Panc1 (cell line): Measurements from ENCODE around the gene RAI1. TPM values are rescaled to one million over a fixed set of nuclear protein-coding genes. Genes with fewer than 3 reads are reported as not detected.

Source experiments
- ATAC-seq: fragments of 200-7000 bp; cut with Tn5 transposase; 2 replicates; pipeline ENCODE4 v1.9.1; 2020; ENCODE audit warnings: mild to moderate bottlenecking, moderate library complexity
- BruUV-seq: library from RNA; stranded (reverse); fragments of 400-500 nt; replicated peaks from 2 replicates; lab custom pipeline; 2021; lab: Mats Ljungman, UMichigan
- CTCF ChIA-PET: fragments of 300-600 bp; sonication (Branson Sonifier 250); formaldehyde crosslinking; loops from one replicate; lab custom pipeline; 2022; ENCODE audit warnings: antibody characterized with exemption; lab: Charles Lee
- POLR2A ChIA-PET: fragments of 300-600 bp; sonication (Branson Sonifier 250); formaldehyde crosslinking; loops from one replicate; lab custom pipeline; 2022; ENCODE audit warnings: antibody characterized with exemption; lab: Charles Lee
- DNase-seq: peaks from one replicate; pipeline ENCODE4 v3.0.0-alpha.2; 2010; ENCODE audit warnings: low read depth, low spot score
- H3K27ac ChIP-seq: 2 replicates; pipeline ENCODE4 v1.5.1; 2011; ENCODE audit warnings: mild to moderate bottlenecking, low read length, inconsistent platforms
- H3K27me3 ChIP-seq: fragments of 200-500 bp; sonication (Bioruptor generic); 2 replicates; pipeline ENCODE4 v1.6.0; 2014; ENCODE audit warnings: low read length, inconsistent platforms; ENCODE audit not compliant: control insufficient read depth, insufficient read depth
- H3K36me3 ChIP-seq: fragments of 200-500 bp; sonication (Bioruptor generic); 2 replicates; pipeline ENCODE4 v1.5.1; 2014; ENCODE audit warnings: inconsistent platforms, mild to moderate bottlenecking, low read length, moderate library complexity; ENCODE audit not compliant: control insufficient read depth, insufficient read depth
- H3K4me1 ChIP-seq: 2 replicates; pipeline ENCODE4 v1.5.1; 2011; ENCODE audit warnings: inconsistent platforms, mild to moderate bottlenecking, low read length, moderate library complexity; ENCODE audit not compliant: control insufficient read depth, insufficient read depth
- H3K4me3 ChIP-seq, 2 experiments: 2 replicates each; pipeline ENCODE4 v1.5.1; 2011 to 2012; ENCODE audit warnings: low read depth in 2 of 2, low read length in 2 of 2, mild to moderate bottlenecking in 2 of 2, inconsistent platforms in 1 of 2, moderate library complexity in 1 of 2
- H3K9me3 ChIP-seq: fragments of 200-500 bp; sonication (Bioruptor generic); 2 replicates; pipeline ENCODE4 v1.5.1; 2014; ENCODE audit warnings: low read depth, mild to moderate bottlenecking, inconsistent platforms, low read length, moderate library complexity; ENCODE audit not compliant: control insufficient read depth, insufficient read depth
- POLR2AphosphoS5 ChIP-seq: IDR thresholded peaks from 2 replicates; pipeline ENCODE4 v1.6.1; 2012; ENCODE audit warnings: mild to moderate bottlenecking, low read depth, low read length, moderate library complexity
- SIN3A ChIP-seq: IDR thresholded peaks from 2 replicates; pipeline ENCODE4 v1.6.1; 2012; ENCODE audit warnings: low read depth, mild to moderate bottlenecking, low read length, moderate library complexity, borderline replicate concordance; ENCODE audit not compliant: insufficient read depth
- TCF7L2 ChIP-seq: IDR thresholded peaks from 2 replicates; pipeline ENCODE4 v1.6.1; 2011; ENCODE audit warnings: mild to moderate bottlenecking, low read depth, low read length, inconsistent platforms
- in situ Hi-C: cut with HindIII; loops from 2 replicates; pipeline ENCODE4 v1.10.0; 2016; ENCODE audit warnings: low sequenced_read_pairs, low pct_unique_long_range_greater_than_20kb
- intact Hi-C: fragments of 100-400 bp; cut with micrococcal nuclease; formaldehyde crosslinking; loops from one replicate; pipeline ENCODE4 v1.10.0; 2022; ENCODE audit not compliant: unreplicated experiment
- total RNA-seq: library from RNA; stranded (reverse); gene quantifications from one replicate; pipeline ENCODE4 v1.2.1, GENCODE V29; 2021; ENCODE audit not compliant: unreplicated experiment
- TF ChIP-seq, protein P1 (sequence below): fragments of 450-650 bp; IDR thresholded peaks from 2 replicates; pipeline ENCODE4 v1.5.1; 2017; ENCODE audit warnings: mild to moderate bottlenecking
- TF ChIP-seq, protein P2 (sequence below), 2 experiments: IDR thresholded peaks; 2 replicates each; pipeline ENCODE4 v1.6.1; 2011 to 2012; ENCODE audit warnings: low read depth in 2 of 2, control low read depth in 1 of 2, low read length in 1 of 2, mild to moderate bottlenecking in 1 of 2, moderate library complexity in 1 of 2; ENCODE audit not compliant: insufficient read depth in 1 of 2

The RAI1 gene
- total RNA-seq, 1 experiment from 2014 or later: 51.0 TPM

- Histone ChIP-seq H3K36me3 (no peaks in the 10 kb centered on the region), H3K27ac (no peak overlapping the region), H3K4me1 (no peaks in the 10 kb centered on the region), H3K4me3 (no peak overlapping the region), H3K27me3 (no peaks in the 10 kb centered on the region), H3K9me3 (peaks cover 7% of the 10 kb centered on the region; the same call in 1 of the 2 replicates)
- ChIA-PET CTCF (no interaction called here), POLR2A (no interaction called here)
- TF ChIP-seq, protein P1, sequence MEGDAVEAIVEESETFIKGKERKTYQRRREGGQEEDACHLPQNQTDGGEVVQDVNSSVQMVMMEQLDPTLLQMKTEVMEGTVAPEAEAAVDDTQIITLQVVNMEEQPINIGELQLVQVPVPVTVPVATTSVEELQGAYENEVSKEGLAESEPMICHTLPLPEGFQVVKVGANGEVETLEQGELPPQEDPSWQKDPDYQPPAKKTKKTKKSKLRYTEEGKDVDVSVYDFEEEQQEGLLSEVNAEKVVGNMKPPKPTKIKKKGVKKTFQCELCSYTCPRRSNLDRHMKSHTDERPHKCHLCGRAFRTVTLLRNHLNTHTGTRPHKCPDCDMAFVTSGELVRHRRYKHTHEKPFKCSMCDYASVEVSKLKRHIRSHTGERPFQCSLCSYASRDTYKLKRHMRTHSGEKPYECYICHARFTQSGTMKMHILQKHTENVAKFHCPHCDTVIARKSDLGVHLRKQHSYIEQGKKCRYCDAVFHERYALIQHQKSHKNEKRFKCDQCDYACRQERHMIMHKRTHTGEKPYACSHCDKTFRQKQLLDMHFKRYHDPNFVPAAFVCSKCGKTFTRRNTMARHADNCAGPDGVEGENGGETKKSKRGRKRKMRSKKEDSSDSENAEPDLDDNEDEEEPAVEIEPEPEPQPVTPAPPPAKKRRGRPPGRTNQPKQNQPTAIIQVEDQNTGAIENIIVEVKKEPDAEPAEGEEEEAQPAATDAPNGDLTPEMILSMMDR: no peak
- TF ChIP-seq TCF7L2 (no peak), POLR2AphosphoS5 (no peak), SIN3A (no peak)
- TF ChIP-seq, protein P2, sequence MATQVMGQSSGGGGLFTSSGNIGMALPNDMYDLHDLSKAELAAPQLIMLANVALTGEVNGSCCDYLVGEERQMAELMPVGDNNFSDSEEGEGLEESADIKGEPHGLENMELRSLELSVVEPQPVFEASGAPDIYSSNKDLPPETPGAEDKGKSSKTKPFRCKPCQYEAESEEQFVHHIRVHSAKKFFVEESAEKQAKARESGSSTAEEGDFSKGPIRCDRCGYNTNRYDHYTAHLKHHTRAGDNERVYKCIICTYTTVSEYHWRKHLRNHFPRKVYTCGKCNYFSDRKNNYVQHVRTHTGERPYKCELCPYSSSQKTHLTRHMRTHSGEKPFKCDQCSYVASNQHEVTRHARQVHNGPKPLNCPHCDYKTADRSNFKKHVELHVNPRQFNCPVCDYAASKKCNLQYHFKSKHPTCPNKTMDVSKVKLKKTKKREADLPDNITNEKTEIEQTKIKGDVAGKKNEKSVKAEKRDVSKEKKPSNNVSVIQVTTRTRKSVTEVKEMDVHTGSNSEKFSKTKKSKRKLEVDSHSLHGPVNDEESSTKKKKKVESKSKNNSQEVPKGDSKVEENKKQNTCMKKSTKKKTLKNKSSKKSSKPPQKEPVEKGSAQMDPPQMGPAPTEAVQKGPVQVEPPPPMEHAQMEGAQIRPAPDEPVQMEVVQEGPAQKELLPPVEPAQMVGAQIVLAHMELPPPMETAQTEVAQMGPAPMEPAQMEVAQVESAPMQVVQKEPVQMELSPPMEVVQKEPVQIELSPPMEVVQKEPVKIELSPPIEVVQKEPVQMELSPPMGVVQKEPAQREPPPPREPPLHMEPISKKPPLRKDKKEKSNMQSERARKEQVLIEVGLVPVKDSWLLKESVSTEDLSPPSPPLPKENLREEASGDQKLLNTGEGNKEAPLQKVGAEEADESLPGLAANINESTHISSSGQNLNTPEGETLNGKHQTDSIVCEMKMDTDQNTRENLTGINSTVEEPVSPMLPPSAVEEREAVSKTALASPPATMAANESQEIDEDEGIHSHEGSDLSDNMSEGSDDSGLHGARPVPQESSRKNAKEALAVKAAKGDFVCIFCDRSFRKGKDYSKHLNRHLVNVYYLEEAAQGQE (IDR thresholded peaks at IDR 0.05; ENCODE audit: insufficient read depth in 1 of 2, low read depth in 2 of 2, low read length in 1 of 2): no peak
- in situ Hi-C loops: no loop called here
- DNase-seq (no peak), ATAC-seq (no peak)
- intact Hi-C loops: no loop called here
- BruUV-seq: no TSS peak
These were observed 21.9 kb upstream of the RAI1 start for GRCh38 chr17:17659340-17659739.

GRCh38 chr17:17661134-17661533 is 20.1 kb upstream of the RAI1 start:
- no TSS peak for BruUV-seq
- Histone ChIP-seq H3K4me1 (no peaks in the 10 kb centered on the region), H3K36me3 (no peaks in the 10 kb centered on the region), H3K27me3 (no peaks in the 10 kb centered on the region), H3K27ac (no peak overlapping the region), H3K4me3 (no peak overlapping the region), H3K9me3 (peaks cover 7% of the 10 kb centered on the region; the same call in 1 of the 2 replicates)
- in situ Hi-C loops: no loop called here
- ATAC-seq (no peak), DNase-seq (no peak)
- ChIA-PET POLR2A (no interaction called here), CTCF (interaction anchor here (0.7 kb wide), 1 partner anchor 31 kb away, joined by 4 read pairs; no protein-coding TSS in a partner anchor)
- intact Hi-C loops: no loop called here
- no peak for TF ChIP-seq POLR2AphosphoS5

DNA sequence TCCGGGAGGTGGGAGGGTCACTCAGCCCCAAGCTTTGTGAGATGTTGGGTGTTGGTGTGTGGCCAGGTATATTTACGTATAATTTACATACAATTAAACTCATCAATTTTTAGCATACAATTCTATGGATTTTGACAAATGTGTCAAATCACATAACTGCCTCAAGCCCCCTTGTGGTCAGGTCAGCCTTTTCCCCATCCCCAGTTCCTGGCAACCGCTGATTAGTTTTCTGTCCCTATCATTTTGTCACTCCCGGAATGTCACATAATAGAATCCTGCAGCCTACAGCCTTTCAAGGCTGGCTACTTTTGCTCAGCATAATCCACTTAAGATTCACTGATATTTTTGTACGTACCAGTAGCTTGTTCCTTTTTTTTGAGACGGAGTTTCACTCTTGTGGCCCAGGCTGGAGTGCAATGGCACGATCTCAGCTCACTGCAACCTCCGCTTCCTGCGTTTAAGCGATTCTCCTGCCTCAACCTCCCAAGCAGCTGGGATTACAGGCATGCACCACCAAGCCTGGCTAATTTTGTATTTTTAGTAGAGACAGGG is 19.3 kb upstream of the RAI1 start:
- POLR2A ChIA-PET: no interaction called here

More for the DNA sequence above, 19.3 kb upstream of the RAI1 start:
- ATAC-seq: no peak
- Histone ChIP-seq H3K27ac (no peak overlapping the region), H3K27me3 (no peaks in the 10 kb centered on the region), H3K36me3 (no peaks in the 10 kb centered on the region), H3K4me3 (no peak overlapping the region), H3K9me3 (peaks cover 7% of the 10 kb centered on the region; the same call in 1 of the 2 replicates), H3K4me1 (no peaks in the 10 kb centered on the region)
- DNase-seq: no peak
- CTCF ChIA-PET: interaction anchor here (0.7 kb wide), 1 partner anchor 31 kb away, joined by 4 read pairs; no protein-coding TSS in a partner anchor
- intact Hi-C loops: no loop called here
- in situ Hi-C loops: no loop called here
- BruUV-seq: no TSS peak
- TF ChIP-seq, protein P2 (IDR thresholded peaks at IDR 0.05; ENCODE audit: insufficient read depth in 1 of 2, low read depth in 2 of 2, low read length in 1 of 2): no peak
- TF ChIP-seq TCF7L2 (no peak), POLR2AphosphoS5 (no peak), SIN3A (no peak)
